KOPT-K1 (cell line): Measurements from ENCODE around the gene SPPL2B.
"Not testable (repeated sequence)": the region's sequence is repeated elsewhere in the genome, so short reads cannot be mapped to it uniquely, and the experiment has no call there.

Experiments used
- H3K27ac ChIP-seq: fragments of 200-600 bp; sonication (generic); 2 replicates; pipeline ENCODE4 v1.5.1; 2016; ENCODE audit warnings: antibody characterized with exemption, mild to moderate bottlenecking, low read depth, low read length; ENCODE audit not compliant: poor library complexity, severe bottlenecking
- H3K36me3 ChIP-seq: fragments of 200-600 bp; sonication (generic); 2 replicates; pipeline ENCODE4 v1.5.1; 2017; ENCODE audit warnings: antibody characterized with exemption, mild to moderate bottlenecking, low read length, moderate library complexity; ENCODE audit not compliant: insufficient read depth
- H3K9me3 ChIP-seq: fragments of 200-600 bp; sonication (generic); 2 replicates; pipeline ENCODE4 v1.5.1; 2017; ENCODE audit warnings: antibody characterized with exemption, low read length, mild to moderate bottlenecking; ENCODE audit not compliant: insufficient read depth, poor library complexity, severe bottlenecking

SPPL2B gene, protein sequence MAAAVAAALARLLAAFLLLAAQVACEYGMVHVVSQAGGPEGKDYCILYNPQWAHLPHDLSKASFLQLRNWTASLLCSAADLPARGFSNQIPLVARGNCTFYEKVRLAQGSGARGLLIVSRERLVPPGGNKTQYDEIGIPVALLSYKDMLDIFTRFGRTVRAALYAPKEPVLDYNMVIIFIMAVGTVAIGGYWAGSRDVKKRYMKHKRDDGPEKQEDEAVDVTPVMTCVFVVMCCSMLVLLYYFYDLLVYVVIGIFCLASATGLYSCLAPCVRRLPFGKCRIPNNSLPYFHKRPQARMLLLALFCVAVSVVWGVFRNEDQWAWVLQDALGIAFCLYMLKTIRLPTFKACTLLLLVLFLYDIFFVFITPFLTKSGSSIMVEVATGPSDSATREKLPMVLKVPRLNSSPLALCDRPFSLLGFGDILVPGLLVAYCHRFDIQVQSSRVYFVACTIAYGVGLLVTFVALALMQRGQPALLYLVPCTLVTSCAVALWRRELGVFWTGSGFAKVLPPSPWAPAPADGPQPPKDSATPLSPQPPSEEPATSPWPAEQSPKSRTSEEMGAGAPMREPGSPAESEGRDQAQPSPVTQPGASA

DNA sequence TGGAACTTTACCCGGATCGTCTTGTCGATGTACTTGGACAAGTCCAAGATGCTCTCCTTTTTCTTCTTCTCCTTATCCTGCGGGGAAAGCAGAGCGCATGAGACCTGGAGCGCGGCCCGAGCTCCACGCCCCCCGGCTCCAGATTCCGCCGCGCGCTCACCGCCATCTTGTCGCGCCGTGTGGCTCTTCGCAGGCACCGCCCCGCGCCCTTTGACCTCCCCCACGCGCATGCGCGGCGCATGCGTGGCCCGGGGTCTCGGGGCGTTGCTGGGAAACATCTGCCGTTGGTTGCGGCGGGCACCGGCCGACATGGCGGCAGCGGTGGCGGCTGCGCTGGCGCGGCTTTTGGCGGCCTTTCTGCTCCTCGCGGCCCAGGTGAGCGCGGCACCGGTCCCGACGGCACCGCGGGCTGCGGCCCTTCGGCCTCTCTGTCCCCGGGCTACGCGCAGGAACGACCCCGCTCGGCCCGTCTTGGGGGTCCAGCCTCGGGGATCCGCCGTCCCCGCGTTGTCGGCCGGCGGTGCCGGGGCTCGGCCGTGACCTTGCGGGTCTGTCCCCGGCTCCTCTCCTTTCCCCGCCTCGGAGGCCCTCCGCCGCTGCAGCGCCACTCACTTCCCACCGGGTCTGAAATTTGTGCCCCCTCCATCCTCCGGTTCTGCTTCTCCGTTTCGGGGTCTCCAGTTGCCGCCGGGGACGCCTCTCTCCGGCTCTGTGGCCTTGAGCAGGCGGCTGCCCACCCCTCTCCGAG lies at the start of gene SPPL2B, which contains the start of gene LSM7:
Gene SPPL2B (plus strand): TSS at position 284 of the 748 bp plus-strand sequence. CDS start 26 bp downstream, at position 310.
Gene LSM7 (minus strand): TSS at position 186 of the 748 bp plus-strand sequence. CDS start 20 bp downstream, at position 166.
- Histone ChIP-seq H3K36me3 (peaks cover 35% of the 10 kb centered on the region), H3K9me3 (no peaks in the 10 kb centered on the region), H3K27ac (peak within 1 kb of the TSS; percentile 94)

DNA sequence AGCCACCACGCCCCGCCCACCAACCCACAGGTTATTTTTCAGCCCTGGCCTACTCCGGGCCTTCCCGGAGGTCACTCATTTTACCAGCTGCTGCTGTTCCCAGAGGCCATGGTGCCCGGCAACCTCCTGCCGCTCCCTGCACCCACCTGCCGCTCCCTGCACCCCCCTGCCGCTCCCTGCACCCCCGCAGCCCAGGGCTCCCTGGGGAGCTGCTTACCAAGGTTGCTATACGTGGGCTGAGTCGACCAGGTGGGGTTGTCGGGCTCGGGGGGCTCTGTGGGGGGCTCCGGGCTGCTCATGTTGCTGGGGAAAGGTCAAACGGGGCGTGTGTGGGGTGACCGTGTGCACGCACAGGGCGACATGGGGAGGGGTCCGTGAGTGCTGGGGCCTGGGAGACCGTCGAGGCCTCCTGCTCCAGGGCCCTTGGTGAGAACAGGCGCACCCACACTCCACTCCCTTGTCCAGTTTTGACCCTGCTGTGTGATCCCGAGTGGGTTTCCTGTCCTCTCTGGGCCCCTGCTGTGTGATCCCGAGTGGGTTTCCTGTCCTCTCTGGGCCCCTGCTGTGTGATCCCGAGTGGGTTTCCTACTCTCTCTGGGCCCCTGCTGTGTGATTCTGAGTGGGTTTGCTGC lies 47.7 kb upstream of the SPPL2B start:
- Histone ChIP-seq H3K27ac (no peak overlapping the region), H3K36me3 (peaks cover 11% of the 10 kb centered on the region; the same call in 1 of the 2 replicates), H3K9me3 (no peaks in the 10 kb centered on the region)

DNA sequence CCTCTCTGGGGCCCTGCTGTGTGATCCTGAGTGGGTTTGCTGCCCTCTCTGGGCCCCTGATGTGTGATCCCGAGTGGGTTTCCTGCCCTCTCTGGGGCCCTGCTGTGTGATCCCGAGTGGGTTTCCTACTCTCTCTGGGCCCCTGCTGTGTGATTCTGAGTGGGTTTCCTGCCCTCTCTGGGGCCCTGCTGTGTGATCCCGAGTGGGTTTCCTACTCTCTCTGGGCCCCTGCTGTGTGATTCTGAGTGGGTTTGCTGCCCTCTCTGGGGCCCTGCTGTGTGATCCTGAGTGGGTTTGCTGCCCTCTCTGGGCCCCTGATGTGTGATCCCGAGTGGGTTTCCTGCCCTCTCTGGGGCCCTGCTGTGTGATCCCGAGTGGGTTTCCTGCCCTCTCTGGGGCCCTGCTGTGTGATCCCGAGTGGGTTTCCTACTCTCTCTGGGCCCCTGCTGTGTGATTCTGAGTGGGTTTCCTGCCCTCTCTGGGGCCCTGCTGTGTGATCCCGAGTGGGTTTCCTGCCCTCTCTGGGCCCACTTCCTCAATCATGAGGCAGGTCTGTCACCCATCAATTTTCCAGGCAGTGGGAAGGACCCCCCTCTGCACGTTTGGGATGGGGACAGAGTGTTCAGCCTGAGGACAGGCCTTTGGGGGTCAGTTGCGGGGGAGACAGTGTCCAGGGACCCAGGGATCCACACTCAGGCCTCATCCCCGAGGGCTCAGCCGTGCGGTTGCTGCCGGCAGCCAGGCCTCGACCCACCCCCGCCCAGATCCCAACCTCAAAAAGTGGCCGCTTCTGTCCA lies 47.0 kb upstream of the SPPL2B start:
- not testable (repeated sequence) for H3K9me3 ChIP-seq, H3K36me3 ChIP-seq, H3K27ac ChIP-seq

DNA sequence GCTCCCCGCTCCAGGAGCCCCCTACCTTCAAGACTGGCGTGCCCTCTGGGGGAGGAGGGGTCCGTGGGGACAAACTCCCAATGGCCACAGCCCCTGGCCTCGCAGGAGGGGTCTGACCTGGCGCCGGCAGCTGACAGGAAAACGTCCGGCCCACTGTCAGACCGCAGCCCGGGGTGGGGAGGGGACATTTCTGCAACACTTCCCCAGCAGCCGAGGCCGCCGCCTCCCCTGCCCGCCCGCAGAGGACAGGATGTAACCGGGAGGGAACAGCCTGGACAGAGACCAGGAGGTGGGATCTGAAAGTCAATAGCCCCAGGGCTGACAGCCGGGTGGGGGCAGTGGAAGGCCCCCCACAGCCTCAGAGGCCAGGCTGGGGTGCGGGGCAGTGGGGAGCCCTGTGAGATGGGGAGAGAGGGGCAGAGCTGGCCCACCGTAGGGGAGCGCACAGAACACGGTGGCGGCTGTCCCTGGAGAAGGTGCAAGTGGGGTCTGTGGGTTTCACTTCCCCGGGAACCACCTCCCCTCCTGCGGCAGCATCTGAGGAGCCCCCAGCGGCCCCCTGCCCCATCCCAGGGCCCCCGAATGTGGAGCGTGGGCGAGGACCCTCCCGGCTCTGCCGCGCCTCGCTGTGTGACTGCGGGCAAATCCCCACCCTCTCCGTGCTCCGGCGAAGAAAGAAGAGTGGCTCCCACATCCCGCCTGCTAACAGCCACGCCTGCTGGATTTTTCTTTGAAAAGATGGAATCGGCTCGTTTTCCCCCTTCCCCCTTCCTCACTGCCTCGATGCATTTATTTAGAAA lies 46.2 kb upstream of the SPPL2B start, which contains the start of gene PEAK3:
Gene PEAK3 (minus strand): TSS at position 114 of the 800 bp plus-strand sequence. CDS start 1,244 bp downstream, outside the sequence.
- Histone ChIP-seq H3K27ac (no peak within 1 kb of the TSS), H3K9me3 (no peaks in the 10 kb centered on the region), H3K36me3 (no peaks in the 10 kb centered on the region)

DNA sequence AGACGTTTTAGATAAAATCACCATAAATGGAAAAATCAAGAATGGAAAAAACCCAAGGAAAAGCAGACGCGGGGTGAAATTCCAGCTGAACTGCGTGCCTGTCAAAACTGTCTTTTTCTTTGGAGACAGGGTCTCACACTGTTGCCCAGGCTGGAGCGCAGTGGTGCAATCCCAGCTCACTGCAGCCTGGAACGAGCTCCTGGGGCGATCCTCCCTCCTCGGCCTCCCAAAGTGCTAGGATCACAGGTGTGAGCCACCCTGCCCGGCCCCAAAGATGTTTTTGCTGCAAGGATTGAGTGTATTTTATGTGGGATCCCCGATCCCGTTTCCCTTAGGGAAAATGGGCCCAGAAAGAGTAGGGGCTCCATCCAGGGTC lies 45.6 kb upstream of the SPPL2B start:
- Histone ChIP-seq H3K27ac (no peak overlapping the region), H3K36me3 (no peaks in the 10 kb centered on the region), H3K9me3 (no peaks in the 10 kb centered on the region)

DNA sequence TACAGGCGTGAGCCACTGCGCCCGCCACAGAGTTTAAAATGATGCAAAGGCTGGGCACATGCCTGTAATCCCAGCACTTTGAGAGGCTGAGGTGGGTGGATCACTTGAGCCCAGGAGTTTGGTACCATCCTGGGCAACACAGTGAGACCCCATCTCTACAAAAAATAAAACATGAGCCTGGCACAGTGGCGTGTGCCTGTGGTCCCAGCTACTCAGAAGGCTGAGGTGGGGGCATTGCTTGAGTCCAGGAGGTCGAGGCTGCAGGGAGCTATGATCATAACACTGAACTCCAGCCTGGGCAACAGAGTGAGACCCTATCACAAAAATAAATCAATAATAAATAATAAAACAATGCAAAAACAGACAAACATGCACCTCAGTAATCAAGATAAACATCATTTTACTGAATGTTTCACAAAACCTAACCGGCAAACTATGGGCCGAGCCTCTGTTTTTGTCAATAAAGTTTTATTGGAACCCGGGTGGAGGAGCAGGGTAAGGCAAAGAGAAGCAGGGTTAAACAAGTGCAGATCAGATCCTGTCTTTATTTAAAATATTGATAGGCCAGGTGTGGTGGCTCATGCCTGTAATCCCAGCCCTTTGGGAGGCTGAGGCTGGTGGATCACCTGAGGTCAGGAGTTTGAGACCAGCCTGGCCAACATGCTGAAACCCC lies 44.5 kb upstream of the SPPL2B start:
- H3K9me3 ChIP-seq = no peaks in the 10 kb centered on the region
- H3K27ac ChIP-seq = no peak overlapping the region
- no peaks in the 10 kb centered on the region for H3K36me3 ChIP-seq

DNA sequence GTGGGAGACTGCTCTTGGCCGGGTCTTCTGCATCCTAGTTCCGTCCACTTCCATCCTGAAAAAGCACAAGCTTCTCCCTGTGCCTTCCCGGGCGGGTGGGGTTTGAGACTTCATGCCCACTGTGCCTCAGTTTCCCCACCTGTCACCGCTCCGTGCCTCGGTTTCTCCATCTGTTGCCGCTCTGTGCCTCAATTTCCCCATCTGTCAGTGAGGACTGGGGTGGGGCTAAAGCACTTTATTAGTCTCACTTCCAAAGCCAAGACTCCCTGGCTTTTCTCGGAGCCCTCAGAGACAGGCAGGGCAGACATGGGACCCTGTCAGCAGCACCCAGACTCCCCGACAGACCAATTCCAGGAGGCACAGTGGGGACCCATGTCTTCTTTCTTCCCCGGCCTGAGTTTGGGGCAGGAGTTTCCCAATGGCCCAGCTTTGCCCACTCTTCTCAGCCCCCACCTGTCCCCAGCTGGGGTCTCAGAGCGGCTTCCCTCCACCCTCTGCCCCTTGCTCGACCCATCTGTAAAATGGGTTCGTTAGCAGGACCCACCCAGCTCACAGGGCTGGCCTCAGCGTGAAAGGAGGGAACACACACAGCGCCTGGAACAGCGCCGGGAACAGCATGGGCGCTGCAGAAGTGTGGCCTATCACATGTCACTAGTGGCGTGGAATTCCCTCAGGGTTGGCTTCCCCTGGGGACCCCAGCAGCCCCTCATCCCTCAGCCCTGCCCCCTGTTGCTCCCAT lies 41.9 kb upstream of the SPPL2B start:
- no peaks in the 10 kb centered on the region for H3K36me3 ChIP-seq
- H3K27ac ChIP-seq = no peak overlapping the region
- no peaks in the 10 kb centered on the region for H3K9me3 ChIP-seq

DNA sequence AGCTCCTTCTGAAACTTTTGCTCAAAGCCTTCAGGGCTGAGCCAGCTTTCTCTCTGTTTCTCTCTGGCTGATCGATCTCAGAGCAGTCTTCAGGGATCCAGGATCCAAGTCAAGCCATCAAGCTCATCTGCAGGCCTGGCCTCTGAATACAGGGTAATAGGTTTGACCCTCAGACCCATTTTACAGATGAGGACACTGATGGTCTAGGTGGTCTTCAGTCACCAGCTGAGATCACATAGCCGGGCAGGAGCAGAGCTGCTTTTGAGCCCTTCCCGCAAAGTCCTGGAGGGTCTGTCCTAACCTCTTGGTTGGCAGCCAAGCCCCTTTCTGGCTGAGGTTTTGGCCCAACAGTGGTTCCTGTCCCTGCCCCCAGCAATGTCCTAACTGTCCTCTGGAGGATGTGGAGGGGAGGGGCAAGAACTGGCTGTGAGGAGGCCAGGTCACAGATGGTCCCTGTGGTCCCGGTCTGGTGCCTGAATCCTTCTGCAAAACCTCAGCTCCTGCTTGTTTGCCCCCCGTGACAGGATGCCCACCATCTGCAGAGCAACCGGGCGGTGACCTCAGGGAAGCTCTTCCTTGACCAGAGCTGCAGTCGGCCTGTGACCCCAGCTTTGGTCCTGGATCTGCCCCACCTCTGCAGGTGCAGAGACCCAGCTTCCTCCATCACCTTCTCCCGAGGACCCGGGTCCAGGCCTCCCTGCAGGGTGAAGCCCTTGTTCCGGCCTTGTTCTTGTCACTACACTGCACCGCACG lies 40.7 kb upstream of the SPPL2B start:
- Histone ChIP-seq H3K27ac (no peak overlapping the region), H3K9me3 (no peaks in the 10 kb centered on the region), H3K36me3 (no peaks in the 10 kb centered on the region)

DNA sequence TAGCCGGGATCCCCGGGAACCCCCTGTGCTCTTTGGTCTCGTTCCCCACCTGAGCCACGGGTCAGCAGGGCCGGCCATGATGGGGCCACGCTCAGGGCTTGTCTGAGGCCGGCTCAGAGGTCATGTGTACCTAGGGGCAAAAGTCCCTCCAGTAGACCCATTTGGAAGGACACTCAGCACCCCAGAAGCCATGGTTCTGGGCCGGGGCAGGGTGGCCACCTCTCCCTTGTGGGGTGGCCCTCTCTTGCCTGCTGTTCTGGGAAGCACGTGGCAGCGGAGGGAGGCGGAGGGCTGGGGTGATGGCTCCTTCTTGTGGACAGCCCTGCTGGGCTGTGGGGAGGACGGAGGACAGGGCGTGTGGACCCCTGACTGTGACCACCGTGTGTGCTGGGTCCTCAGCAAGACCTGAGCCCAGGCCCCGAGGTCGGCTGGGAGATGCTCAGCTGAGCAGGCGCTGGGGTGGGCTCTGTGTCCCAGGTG lies 40.1 kb upstream of the SPPL2B start:
- no peak overlapping the region for H3K27ac ChIP-seq
- no peaks in the 10 kb centered on the region for H3K9me3 ChIP-seq
- no peaks in the 10 kb centered on the region for H3K36me3 ChIP-seq

DNA sequence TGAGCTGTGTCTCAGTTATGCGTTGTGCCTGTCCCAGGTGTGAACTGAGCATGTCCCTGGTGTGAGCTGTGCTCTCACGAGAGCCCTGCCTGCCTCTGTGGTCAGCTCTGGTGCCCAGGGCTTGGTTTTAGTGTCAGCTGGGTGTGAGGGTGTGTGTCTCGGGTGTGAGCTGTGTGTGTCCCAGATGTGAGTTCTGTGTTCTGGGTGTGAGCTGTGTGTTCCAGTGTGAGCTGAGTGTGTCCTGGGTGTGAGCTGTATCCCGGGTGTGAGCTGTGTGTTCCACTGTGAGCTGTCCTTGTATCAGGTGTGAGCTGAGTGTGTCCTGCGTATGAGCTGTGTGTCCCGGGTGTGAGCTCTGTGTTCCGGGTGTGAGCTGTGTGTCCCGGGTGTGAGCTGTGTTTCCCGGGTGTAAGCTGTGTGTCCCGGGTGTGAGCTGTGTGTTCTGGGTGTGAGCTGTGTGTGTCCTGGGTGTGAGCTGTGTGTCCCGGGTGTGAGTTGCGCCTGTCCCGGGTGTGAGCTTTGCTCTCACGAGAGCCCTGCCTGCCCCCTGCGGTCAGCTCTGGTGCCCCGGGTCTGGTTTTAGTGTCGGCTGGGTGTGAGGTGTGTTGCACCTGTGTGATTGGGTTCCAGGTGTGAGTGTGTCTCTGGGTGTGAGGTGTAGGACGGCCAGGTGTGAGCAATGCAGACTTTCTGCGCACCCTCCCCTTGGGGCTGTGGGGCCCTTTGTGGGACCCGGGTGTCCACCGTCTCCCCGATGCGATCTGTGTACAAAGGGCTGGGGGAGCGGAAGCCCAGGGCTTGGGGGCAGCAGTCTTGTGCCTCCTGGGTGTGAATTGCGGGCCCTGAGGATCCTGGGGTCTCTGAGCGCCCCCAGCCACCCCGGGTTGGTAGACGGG lies 39.4 kb upstream of the SPPL2B start:
- Histone ChIP-seq H3K36me3 (no peaks in the 10 kb centered on the region), H3K9me3 (no peaks in the 10 kb centered on the region), H3K27ac (no peak overlapping the region)

DNA sequence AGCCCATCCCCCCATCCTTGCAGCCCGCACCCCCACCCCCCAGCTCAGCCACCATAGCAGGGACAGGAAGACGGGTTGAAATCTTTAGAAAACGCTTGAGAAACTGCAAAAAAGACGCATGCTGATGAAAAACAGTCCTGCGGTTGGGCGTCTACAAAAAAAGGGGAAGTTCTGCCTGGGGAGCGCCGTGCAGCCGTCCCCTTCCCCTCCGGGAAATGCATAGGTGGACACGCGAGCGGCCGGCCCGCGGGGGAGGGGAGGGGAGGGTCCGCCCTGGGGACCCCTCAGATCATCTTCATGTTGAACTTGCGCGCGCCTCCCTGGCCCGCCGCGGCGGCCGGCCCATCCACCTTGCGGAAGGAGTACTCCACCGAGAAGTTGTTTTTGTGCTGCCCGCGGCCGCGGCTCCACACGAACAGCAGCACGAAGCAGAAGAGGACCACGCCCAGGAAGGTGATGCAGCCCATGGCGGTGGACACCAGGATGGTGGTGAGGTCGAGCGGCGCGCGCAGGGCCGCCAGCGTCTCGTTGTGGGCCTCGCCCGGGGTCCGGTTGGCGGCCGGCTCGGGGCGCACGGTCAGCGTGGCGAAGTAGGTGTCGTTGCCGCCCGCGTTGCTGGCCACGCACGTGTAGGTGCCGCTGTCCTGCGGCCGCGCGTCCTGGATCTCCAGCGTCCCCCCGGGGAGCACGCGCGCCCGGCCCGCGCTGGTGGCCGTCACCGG lies 38.6 kb upstream of the SPPL2B start:
- Histone ChIP-seq H3K9me3 (no peaks in the 10 kb centered on the region), H3K27ac (no peak overlapping the region), H3K36me3 (no peaks in the 10 kb centered on the region)
